ES-I3 (cell line): ENCODE measurements around the gene CA10.

ENCODE experiments used
- H3K36me3 ChIP-seq: 2 replicates; pipeline ENCODE4 v1.6.1; 2013; ENCODE audit warnings: mild to moderate bottlenecking, low read length, control low read depth, moderate library complexity; ENCODE audit not compliant: insufficient read depth
- H3K4me1 ChIP-seq: 2 replicates; pipeline ENCODE4 v1.6.1; 2013; ENCODE audit warnings: mild to moderate bottlenecking, control low read depth, low read length; ENCODE audit not compliant: insufficient read depth
- H3K9ac ChIP-seq: 2 replicates; pipeline ENCODE4 v1.6.1; 2013; ENCODE audit warnings: low read depth, mild to moderate bottlenecking, low read length, moderate library complexity
- H3K9me3 ChIP-seq: 2 replicates; pipeline ENCODE4 v1.6.1; 2013; ENCODE audit warnings: mild to moderate bottlenecking, low read length, moderate library complexity; ENCODE audit not compliant: control insufficient read depth, insufficient read depth

The CA10 gene

DNA sequence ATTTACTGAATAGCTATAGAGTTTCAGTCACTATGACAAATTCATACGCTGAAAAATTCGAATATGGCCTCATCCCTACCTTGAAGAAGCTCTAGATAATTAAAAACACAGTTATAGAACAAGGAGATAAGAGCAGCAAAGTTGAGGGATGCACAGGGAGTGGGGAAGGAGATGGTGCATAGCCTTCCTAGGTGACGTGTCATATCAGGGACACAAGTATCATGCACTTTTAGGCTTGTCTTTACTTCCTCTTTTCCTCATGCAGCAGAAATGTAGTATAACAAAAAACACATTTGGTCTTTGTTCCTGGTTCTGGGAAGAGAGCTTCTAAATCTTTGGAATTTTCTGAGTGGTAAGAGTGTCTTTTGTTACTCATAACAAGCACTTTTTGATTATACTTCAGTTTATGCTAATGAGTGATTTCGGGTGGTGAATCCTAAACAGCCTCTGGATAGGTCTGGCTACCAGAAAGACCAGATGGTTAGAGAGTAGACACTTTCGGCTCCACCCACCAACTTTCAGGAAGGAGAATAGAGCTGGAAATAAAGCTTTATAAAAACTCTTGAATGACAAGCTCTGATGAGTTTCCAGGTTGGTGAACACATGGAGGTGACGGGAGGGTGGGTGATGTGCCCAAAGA, 556.8 kb downstream of the CA10 start:
- peaks cover 13% of the 10 kb centered on the region for H3K4me1 ChIP-seq
- H3K36me3 ChIP-seq = no peaks in the 10 kb centered on the region
- no peaks in the 10 kb centered on the region for H3K9me3 ChIP-seq
- no peak overlapping the region for H3K9ac ChIP-seq

DNA sequence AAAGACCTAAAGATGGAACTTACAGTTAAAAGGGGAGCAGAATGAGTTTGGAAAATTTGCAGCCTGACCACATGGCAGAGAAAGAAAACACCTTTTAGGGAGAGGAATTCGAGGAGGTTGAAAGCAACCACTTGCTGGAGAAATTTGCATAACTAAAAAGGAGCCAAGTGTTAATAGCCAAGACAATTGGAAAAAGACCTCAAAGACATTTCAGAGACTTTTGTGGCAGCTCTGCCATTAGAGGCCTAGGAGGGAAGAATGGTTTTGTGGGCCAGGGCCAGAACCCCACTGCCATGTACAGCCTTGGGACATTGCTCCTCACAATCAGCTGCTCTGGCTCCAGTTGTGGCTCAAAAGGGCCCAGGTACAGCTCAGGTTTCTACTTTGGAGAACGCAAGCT, 559.7 kb downstream of the CA10 start:
- Histone ChIP-seq H3K36me3 (no peaks in the 10 kb centered on the region), H3K4me1 (peaks cover 13% of the 10 kb centered on the region), H3K9ac (no peak overlapping the region), H3K9me3 (no peaks in the 10 kb centered on the region)

DNA sequence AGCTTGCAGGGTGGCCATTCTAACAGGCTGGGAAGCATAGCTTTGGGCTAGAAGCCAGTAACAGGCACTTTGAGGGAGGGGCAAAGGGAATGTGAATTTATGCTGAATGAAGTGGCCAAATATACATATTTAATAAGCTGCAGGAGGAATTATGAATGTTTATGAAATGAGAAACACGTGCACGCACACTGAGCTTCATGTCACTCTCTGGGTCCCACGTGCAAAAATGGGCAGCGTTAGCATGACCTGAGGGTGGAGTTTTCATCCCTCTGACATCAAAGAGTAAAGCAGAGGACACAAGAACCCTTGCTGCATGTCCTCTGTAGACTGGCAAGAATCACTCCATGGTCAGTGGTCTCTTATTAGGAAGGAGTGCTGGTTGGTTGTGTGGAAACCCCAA, 561.2 kb downstream of the CA10 start:
- Histone ChIP-seq H3K36me3 (no peaks in the 10 kb centered on the region), H3K9me3 (no peaks in the 10 kb centered on the region), H3K4me1 (peaks cover 13% of the 10 kb centered on the region), H3K9ac (no peak overlapping the region)

- Histone ChIP-seq H3K36me3 (no peaks in the 10 kb centered on the region), H3K9ac (no peak overlapping the region), H3K9me3 (no peaks in the 10 kb centered on the region), H3K4me1 (peaks cover 13% of the 10 kb centered on the region)
Measured at GRCh38 chr17:51595826-51596398, 562.6 kb downstream of the CA10 start.

DNA sequence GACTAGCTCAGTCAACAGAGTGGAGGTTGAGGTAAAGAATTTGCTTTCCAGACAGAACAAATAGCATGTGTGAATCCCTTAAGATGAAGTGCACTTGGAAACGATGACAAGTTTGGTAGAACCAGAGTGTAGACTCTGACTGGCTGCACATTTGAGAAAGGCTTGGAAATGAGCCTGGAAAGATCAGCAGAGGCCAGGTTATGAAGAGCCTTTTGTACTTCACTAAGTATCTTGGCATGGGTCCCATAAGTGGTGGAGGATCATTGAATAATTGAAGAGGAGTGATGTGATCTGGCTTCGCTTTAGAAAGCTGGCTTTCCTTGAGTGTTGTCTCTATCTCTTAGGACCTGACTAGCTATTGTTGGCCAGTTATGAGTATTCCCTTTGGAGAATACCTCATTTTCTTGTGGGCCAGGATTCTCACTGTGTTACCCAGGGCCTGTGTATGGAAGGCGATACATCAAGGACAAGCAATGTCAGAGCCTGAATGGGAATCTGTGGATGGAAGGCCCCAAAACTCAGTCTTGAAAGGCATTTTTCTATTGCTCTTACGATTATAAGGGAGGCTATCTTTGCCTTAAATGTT, 568.4 kb downstream of the CA10 start:
- H3K36me3 ChIP-seq = no peaks in the 10 kb centered on the region
- no peaks in the 10 kb centered on the region; the same call in 1 of the 2 replicates for H3K9me3 ChIP-seq
- no peak overlapping the region for H3K9ac ChIP-seq
- H3K4me1 ChIP-seq = no peaks in the 10 kb centered on the region

DNA sequence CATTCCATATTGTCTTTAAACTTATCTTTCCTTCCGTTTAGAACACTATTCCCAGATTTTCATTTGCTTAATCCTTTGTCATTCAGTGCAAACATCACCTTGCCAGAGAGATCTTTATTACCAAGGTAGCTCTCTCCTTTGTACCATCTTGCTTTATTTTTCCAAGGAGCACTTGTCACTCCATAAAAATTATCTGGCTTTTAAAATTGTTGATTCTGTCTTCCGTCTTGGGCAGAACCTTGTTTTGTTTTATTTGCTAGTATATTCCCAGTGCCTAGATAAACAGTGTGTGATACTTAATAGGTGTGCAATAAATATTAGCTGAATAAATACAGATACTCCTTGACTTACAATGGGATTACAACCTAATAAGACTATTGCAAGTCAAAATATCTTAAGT, 570.5 kb downstream of the CA10 start:
- Histone ChIP-seq H3K9ac (no peak overlapping the region), H3K9me3 (no peaks in the 10 kb centered on the region; the same call in 1 of the 2 replicates), H3K36me3 (no peaks in the 10 kb centered on the region), H3K4me1 (no peaks in the 10 kb centered on the region)

DNA sequence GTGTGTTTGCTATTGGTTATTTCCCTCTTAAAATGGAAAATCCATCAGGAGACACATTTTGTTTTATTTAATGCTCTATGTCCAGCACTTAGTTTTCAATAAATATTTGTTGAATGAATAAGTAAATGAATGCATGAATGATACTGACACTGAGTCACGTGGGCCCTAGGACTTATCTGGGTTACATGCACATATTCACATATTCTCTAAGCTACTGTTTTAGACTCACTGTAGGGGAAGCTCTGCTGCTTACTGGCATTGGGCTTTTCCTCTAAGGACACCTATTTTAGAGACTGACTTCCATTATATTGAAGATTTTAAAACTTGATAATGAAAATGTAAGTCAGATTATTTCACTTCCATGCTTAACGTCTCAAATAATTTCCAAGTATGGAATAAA, 571.0 kb downstream of the CA10 start:
- H3K9me3 ChIP-seq = no peaks in the 10 kb centered on the region; the same call in 1 of the 2 replicates
- H3K36me3 ChIP-seq = no peaks in the 10 kb centered on the region
- H3K4me1 ChIP-seq = no peaks in the 10 kb centered on the region
- H3K9ac ChIP-seq = no peak overlapping the region

- Histone ChIP-seq H3K36me3 (no peaks in the 10 kb centered on the region), H3K4me1 (no peaks in the 10 kb centered on the region), H3K9ac (no peak overlapping the region), H3K9me3 (no peaks in the 10 kb centered on the region; the same call in none of the 2 replicates)
Measured at GRCh38 chr17:51585514-51586104, 572.9 kb downstream of the CA10 start.

DNA sequence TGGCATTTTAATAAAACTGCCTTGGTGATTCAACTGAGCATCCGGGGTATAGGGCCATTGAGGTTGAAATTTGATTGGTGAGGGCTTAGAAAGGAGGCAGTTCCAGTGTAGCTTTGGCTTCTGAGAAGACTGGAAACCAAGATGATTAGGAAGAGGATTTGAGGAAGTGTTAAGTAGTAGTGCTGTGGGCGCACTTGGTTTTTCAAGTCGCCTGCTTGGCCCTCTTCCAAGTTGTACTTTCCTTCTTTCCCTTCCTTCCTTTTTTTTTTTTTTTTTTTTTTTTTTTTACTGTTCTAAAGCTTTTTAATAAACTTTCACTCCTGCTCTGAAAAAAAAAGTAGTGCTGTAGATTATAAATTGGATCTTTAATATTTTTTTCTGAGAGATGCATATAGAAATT, 577.6 kb downstream of the CA10 start:
- no peaks in the 10 kb centered on the region for H3K4me1 ChIP-seq
- no peaks in the 10 kb centered on the region; the same call in 1 of the 2 replicates for H3K9me3 ChIP-seq
- H3K36me3 ChIP-seq = no peaks in the 10 kb centered on the region
- H3K9ac ChIP-seq = no peak overlapping the region
